ENCODE measurements around the gene MAP2K3. TPM values are rescaled to one million over a fixed set of nuclear protein-coding genes. Genes with fewer than 3 reads are reported as not detected.

The MAP2K3 gene
- total and polyA plus RNA-seq, 2 of the 8 experiments (the other 6 are each of a cell fraction or from before 2014, with no cell fraction given): 16.9 to 33.5 TPM

GRCh38 chr17:21302711-21303425 lies 18.4 kb downstream of the MAP2K3 start:
- H3K4ac ChIP-seq (replicated peaks; ENCODE audit: insufficient read length, low read depth, low read length): no peak overlapping the region
- CTCF ChIA-PET (ENCODE audit: partially characterized antibody): no interaction called here
- no peak overlapping the region for H3K56ac ChIP-seq (replicated peaks; ENCODE audit: insufficient read length, low read depth, low read length)
- H3K27ac ChIP-seq (ENCODE audit: low read depth, low read length): no peak overlapping the region
- H3K79me2 ChIP-seq (ENCODE audit: control insufficient read depth in 1 of 2, insufficient read depth in 2 of 2, low read length in 2 of 2): no peaks in the 10 kb centered on the region
- no peak overlapping the region for H3K18ac ChIP-seq (ENCODE audit: extremely low read depth, low read length)
- H3K4me1 ChIP-seq (replicated peaks in 1 of 4; ENCODE audit: control insufficient read depth in 3 of 4, insufficient read depth in 4 of 4, low read length in 3 of 4): no peaks in the 10 kb centered on the region
- FAIRE-seq: no peak
- H3K9me3 ChIP-seq (ENCODE audit: insufficient read depth in 2 of 2, low read depth in 1 of 2, low read length in 1 of 2): peaks cover 21 to 60% of the 10 kb centered on the region in 2 experiments
- H3K36me3 ChIP-seq (ENCODE audit: control insufficient read depth in 2 of 4, insufficient read depth in 4 of 4, low read length in 3 of 4): peaks cover 0 to 5% (median 0%) of the 10 kb centered on the region in 4 experiments; a peak in 3 of 8 replicates
- DNase-seq (ENCODE audit: low read depth in 1 of 2, low spot score in 2 of 2): no peak
- H2BK20ac ChIP-seq (ENCODE audit: low read length): no peak overlapping the region
- no peak overlapping the region for H3K4me2 ChIP-seq (ENCODE audit: insufficient read depth in 1 of 2, low read depth in 2 of 2, low read length in 2 of 2)
- H3K27me3 ChIP-seq (replicated peaks in 1 of 4; ENCODE audit: control insufficient read depth in 3 of 4, extremely low read depth in 1 of 4, insufficient read depth in 3 of 4, low read length in 3 of 4): no peaks in the 10 kb centered on the region
- no peak overlapping the region for H3K23ac ChIP-seq (ENCODE audit: insufficient read length)
- no peak overlapping the region; the same call in 1 of the 2 replicates for H2BK5ac ChIP-seq (ENCODE audit: low read depth, low read length)
- H3K9ac ChIP-seq (replicated peaks in 1 of 4; ENCODE audit: extremely low read depth in 1 of 4, low read depth in 3 of 4, low read length in 3 of 4): no peak overlapping the region
- no peak overlapping the region for H4K91ac ChIP-seq (replicated peaks; ENCODE audit: insufficient read length, low read length)
- H2BK120ac ChIP-seq (replicated peaks; ENCODE audit: low read depth, low read length): no peak overlapping the region
- H4K20me1 ChIP-seq (replicated peaks in 1 of 2; ENCODE audit: control insufficient read depth in 1 of 2, insufficient read depth in 2 of 2, low read length in 2 of 2): peaks cover 0 to 3% of the 10 kb centered on the region in 2 experiments
- H3K4me3 ChIP-seq (ENCODE audit: extremely low read depth in 1 of 4, insufficient read depth in 2 of 4, low read depth in 3 of 4, low read length in 4 of 4): no peak overlapping the region
- H2BK12ac ChIP-seq (ENCODE audit: low read depth, low read length): no peak overlapping the region
- H3K23me2 ChIP-seq (ENCODE audit: low read depth, low read length): no peaks in the 10 kb centered on the region
- no peak overlapping the region for H4K5ac ChIP-seq (ENCODE audit: insufficient read length, low read depth, low read length)
- 0 out of 2 replicates have a peak, but pooled peaks cover 3% of the 10 kb centered on the region for H3K79me1 ChIP-seq (ENCODE audit: low read depth, low read length)
- H4K8ac ChIP-seq (ENCODE audit: extremely low read depth, insufficient read depth, low read length): no peak overlapping the region
- no peak overlapping the region for H2AK5ac ChIP-seq (ENCODE audit: low read depth, low read length)
- H3K14ac ChIP-seq (ENCODE audit: insufficient read length): no peak overlapping the region
- 73% methylated on average over 21 of the region's 21 CpGs; no CpG with 5 or more reads in 1 of the 2 experiments for WGBS, 2 experiments (ENCODE audit: extremely low coverage in 1 of 2, insufficient coverage in 1 of 2, insufficient read length in 1 of 2, insufficient replicate concordance in 2 of 2, low coverage in 1 of 2, low lambda C conversion rate in 2 of 2, missing lambda C conversion rate in 1 of 2)
- no peak overlapping the region for H2BK15ac ChIP-seq (ENCODE audit: low read length)
- H2AFZ ChIP-seq (ENCODE audit: low read length): no peak overlapping the region
- POLR2A ChIA-PET (ENCODE audit: partially characterized antibody): no interaction called here
- TF ChIP-seq PHF8 (conservative IDR thresholded peaks at IDR 0.05; ENCODE audit: low read depth, low read length) (no peak), CBX5 (IDR thresholded peaks at IDR 0.05; ENCODE audit: low read depth, low read length) (no peak), EGR1 (IDR thresholded peaks at IDR 0.05; ENCODE audit: borderline replicate concordance, low read depth, low read length) (no peak), CEBPB (IDR thresholded peaks at IDR 0.05; ENCODE audit: low read depth, low read length) (no peak), CBX8 (IDR thresholded peaks at IDR 0.05; ENCODE audit: borderline replicate concordance, low read depth, low read length) (no peak), MAX (IDR thresholded peaks at IDR 0.05) (no peak), BRCA1 (IDR thresholded peaks at IDR 0.05; ENCODE audit: low read depth, low read length) (no peak), RAD21 (IDR thresholded peaks at IDR 0.05 in 1 of 2, conservative IDR thresholded peaks at IDR 0.05 in 1 of 2; ENCODE audit: low read depth in 2 of 2, low read length in 2 of 2) (no peak), FOSL1 (IDR thresholded peaks at IDR 0.05; ENCODE audit: insufficient read depth, low read depth, low read length) (no peak), EZH2 (IDR thresholded peaks at IDR 0.05; ENCODE audit: low read depth, low read length, severe bottlenecking) (no peak)
- TF ChIP-seq, protein P1, sequence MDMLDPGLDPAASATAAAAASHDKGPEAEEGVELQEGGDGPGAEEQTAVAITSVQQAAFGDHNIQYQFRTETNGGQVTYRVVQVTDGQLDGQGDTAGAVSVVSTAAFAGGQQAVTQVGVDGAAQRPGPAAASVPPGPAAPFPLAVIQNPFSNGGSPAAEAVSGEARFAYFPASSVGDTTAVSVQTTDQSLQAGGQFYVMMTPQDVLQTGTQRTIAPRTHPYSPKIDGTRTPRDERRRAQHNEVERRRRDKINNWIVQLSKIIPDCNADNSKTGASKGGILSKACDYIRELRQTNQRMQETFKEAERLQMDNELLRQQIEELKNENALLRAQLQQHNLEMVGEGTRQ (IDR thresholded peaks at IDR 0.05; ENCODE audit: low read length): no peak
